Measurements from ENCODE around the gene OR2T10.
"Not testable (repeated sequence)": the region's sequence is repeated elsewhere in the genome, so short reads cannot be mapped to it uniquely, and the experiment has no call there.

Gene OR2T10, protein sequence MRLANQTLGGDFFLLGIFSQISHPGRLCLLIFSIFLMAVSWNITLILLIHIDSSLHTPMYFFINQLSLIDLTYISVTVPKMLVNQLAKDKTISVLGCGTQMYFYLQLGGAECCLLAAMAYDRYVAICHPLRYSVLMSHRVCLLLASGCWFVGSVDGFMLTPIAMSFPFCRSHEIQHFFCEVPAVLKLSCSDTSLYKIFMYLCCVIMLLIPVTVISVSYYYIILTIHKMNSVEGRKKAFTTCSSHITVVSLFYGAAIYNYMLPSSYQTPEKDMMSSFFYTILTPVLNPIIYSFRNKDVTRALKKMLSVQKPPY

DNA sequence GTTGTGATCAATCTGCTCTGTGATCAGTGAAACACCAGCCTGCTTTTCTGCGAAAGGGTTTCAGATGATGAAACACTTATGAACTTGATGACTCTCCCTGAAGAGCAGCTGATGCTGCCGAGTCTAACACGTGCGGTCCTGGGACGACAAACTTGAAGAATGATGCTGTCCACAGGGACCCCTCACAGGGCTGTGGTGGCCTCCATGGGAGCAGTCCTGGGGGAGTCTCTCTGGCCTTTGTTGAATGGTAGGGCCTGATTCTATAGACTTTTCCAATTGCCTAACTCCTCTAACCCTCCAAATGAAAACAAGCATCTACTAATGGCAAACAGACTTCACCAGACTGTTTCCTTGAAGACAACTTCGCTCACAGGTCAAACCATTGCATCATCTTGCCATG, at the start of gene OR2T10:
Gene OR2T10 (minus strand): TSS at position 112 of the 400 bp plus-strand sequence. CDS start 3,932 bp downstream, outside the sequence.
- TF ChIP-seq, protein P1, sequence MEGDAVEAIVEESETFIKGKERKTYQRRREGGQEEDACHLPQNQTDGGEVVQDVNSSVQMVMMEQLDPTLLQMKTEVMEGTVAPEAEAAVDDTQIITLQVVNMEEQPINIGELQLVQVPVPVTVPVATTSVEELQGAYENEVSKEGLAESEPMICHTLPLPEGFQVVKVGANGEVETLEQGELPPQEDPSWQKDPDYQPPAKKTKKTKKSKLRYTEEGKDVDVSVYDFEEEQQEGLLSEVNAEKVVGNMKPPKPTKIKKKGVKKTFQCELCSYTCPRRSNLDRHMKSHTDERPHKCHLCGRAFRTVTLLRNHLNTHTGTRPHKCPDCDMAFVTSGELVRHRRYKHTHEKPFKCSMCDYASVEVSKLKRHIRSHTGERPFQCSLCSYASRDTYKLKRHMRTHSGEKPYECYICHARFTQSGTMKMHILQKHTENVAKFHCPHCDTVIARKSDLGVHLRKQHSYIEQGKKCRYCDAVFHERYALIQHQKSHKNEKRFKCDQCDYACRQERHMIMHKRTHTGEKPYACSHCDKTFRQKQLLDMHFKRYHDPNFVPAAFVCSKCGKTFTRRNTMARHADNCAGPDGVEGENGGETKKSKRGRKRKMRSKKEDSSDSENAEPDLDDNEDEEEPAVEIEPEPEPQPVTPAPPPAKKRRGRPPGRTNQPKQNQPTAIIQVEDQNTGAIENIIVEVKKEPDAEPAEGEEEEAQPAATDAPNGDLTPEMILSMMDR (conservative IDR thresholded peaks at IDR 0.05): no peak
- H3K27ac ChIP-seq: no peak within 1 kb of the TSS

DNA sequence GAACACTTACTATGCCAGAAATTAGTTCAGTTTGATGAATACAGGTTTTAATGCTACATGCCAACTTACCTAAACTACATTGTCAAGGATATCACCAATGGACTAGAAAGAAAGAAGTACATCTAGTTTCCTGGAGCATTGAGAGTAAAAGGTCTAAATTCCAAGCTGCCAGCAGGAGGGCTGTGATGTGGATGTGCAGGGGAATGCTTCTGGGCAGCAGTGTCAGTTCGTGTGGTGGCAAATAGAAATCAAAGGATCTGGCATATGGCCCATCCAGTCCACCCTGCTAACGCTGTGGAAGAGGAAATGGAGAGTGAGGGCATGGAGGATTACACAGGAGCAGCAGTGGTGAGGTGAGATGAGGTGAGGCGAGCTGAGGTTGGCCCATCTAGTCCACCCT, 47.7 kb upstream of the OR2T10 start, which contains the start of gene OR2T35:
Gene OR2T35 (minus strand): TSS at position 101 of the 400 bp plus-strand sequence. CDS start 6,020 bp downstream, outside the sequence.
- H3K27ac ChIP-seq: not testable (repeated sequence)

DNA sequence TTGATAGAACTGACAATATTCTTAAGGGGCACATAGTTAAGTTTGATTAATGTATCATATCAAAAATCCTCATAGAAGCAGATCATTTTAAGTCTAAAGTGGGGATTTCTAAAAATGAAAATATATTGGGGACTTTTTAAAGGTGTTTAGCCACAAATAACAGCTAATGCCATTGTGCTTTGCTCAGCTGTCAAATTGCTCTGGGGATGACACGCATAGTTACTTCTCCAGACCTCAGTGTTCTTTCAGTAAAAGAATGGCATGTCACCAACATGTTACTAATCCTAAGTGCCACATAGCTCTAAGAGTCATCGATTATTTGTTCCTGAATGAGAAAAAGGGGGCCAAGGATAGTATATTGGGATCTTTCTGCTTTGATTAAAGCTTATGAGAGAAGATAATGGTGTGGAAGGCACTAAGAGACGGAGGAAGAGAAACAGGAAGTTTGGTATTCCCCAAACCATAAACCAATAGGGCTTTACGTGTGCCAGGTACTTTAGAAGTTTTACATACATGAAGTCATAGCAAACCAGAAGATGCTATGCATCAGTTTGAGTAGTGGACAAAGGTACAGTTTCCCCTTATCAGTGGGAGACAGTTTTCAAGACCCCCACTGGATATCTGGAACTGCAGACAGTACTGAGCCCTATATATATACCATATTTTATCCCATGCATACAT, 45.6 kb upstream of the OR2T10 start:
- not testable (repeated sequence) for H3K27ac ChIP-seq

DNA sequence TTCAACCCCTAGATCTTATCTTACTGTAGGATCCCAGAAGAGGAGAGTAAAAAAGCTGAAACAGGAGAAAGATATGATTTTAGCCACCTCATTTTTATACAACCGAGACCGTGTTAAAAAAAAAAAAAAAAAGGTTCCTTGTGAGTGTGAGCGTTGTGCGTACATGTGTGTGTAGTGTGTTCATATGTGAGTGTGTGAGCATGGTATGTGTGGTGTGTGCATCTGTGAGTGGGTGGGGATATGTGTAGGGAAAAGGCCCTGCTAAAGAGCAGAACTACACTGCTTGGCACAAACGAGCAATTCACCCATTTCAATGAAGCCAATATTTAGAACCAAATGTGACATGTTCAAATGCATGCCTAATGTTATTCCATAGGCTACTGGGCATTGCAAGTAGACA, 44.1 kb upstream of the OR2T10 start:
- not testable (repeated sequence) for H3K27ac ChIP-seq

DNA sequence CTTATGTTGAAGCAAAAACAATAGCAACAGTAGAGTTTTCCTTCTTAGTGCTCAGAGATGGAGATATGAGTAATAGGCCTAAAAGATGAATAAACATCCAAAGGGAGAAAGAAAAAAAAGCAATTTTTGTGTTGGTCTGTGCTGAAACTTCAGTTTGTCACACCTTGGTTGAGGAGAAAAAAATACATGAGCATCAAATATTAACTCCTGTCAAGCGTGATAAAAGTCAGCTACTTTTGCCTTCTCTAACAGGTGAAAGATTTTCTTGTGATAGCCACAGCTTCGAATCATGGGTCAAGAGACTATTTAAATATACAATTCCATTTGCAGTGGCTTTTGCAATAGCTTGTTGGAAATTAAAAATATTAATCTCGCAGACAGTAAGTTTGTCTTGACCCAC, 43.4 kb upstream of the OR2T10 start:
- not testable (repeated sequence) for H3K27ac ChIP-seq

DNA sequence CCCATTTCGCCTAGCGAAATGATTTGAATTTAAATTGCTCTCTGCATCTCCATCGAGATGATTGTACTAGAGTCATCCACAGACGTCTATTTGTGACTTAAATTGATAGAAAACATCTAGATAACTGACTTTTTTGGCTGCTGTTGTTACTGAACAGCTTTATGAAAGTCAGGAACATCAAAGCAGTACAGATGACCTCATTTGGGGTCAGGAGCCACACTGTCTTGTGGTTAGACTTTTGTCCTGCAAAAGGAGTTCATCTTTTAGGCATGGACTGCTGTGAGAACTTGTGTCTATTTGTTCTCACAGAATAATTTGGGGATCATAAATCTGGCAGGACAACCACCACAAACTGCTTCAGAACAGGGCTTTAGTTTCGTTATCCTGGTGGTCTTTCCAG, 42.2 kb upstream of the OR2T10 start:
- not testable (repeated sequence) for H3K27ac ChIP-seq

DNA sequence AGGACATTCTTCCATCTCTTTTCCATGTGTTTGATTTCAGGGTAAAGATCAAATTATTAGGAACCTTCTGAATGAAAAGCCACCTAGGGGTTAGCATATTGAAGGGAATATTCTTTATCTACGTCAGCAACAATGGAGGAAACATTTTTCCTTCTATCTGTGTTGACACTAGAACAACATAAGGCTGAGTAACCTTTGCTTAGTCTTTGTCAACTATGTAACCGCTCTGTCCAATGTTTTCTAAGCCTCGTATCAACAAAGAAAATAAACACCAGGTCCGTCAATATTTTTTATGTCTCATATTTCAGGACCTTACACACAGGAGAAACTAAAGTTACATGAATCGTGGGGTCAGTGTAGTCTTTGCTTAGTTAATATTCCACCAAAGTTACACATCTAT, 39.1 kb upstream of the OR2T10 start:
- not testable (repeated sequence) for H3K27ac ChIP-seq

DNA sequence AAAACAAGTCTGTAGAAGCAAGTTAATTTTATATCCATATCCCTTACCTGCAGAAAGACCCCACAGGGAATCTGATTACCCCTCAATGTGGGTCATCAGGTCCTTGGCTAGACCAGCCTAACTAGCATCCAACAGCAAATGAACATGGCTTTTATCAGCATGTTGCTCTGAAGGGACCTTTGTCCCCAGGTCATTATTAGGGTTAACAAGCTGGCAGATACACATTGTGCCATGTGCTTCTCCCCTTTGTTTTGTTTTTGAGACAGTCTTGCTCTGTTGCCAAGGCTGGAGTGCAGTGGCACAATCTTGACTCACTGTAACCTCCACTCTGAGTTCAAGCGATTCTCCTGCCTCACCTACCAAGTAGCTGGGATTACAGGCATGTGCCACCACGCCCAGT, 37.5 kb upstream of the OR2T10 start, which contains the start of gene OR2T11:
Gene OR2T11 (minus strand): TSS at position 101 of the 400 bp plus-strand sequence. CDS start 7,963 bp downstream, outside the sequence.
- H3K27ac ChIP-seq: not testable (repeated sequence)

DNA sequence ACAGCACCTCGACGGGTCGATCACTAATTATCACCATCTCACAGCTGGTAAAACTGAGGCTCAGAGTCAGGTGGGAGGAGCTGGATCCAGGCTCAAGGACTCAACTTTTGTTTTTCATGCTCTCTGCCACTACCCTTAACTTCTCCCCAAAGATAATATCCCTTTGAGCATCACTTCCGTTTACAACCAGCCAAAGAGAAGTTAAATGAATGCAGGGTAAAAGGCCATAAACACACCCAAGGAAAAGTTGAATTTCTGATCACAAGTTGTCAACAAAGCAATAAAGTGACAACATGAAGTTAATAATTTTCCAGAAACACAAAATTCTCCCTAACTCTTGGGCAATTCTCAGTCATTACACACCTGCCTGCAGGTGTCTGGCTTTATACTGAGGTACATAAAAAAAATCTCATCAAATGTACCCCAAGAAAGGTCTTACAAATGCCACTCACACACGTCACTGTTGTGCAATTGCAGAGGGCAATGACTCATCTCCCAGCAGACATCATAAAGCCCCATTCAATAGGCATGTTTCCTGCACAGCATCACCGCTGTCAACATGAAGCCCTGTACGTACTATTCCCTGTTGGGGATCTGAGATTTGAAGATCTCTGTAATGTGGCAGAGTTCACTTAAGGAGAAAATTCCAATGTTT, 34.0 kb upstream of the OR2T10 start:
- TF ChIP-seq, protein P1 (conservative IDR thresholded peaks at IDR 0.05): no peak
- no peak overlapping the region for H3K27ac ChIP-seq

DNA sequence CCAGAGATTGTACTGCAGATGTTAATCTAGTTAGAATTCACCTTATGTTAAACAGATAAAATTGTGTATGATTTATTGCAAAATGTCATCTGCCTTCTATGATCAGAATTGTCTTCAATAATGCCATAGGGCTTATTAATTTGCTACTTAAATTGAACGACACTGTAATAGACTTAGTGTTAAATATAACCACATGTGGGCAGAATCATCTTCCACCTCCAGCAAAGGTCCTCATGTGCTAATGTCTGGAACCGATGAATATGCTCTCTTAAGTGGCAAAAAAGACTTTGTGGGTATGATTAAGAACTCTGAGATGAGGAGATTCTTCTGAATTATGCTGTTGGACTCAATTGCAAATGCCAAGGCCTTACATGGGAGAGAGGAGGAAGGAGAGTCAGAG, 33.1 kb upstream of the OR2T10 start:
- TF ChIP-seq, protein P1 (conservative IDR thresholded peaks at IDR 0.05): no peak
- no peak overlapping the region for H3K27ac ChIP-seq

DNA sequence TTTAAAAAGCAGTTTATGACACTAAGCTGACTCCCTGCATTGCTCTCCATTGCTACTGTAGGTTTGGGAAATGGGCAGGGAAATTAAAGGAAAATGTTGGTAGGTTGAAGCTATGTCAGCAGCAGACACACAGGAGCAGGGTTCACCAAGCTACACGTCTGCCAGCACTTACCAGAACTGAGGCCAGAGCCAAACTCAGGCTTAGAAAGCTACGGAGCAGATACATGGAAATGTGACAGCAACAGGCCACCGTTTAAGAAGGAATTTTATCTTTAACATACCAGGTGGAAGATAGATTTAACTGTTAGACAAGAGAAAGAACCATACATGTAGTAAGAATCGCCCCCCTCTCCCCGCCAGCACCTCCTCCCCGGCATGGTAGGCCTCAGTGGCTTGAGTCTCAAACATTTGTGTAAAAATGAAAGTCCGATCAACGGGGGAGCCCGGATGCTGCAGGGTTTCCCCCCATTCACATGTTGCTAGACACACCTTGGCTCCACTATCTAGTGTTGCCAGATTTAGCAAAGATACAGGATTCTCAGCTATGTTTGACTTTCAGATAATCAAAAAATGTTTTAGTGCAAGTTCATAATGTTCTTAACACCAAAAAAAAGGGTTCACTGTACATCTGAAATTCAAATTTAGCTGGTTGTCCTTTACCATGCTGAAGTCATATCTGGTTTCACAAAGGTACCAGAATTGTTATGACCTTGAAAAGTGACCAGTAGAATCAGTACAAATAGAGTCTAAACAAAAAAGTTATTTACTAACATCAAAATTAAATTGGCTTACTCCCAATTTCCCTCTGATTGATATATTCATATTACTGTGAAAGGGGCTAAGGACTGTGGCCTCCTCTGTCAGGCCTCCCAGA, 30.7 kb upstream of the OR2T10 start:
- TF ChIP-seq, protein P1 (conservative IDR thresholded peaks at IDR 0.05): no peak
- no peak overlapping the region for H3K27ac ChIP-seq
